OCI-LY7 (cell line): Measurements from ENCODE around the gene SLC2A5. TPM values are rescaled to one million over a fixed set of nuclear protein-coding genes. Genes with fewer than 3 reads are reported as not detected.
"Not testable (repeated sequence)": the region's sequence is repeated elsewhere in the genome, so short reads cannot be mapped to it uniquely, and the experiment has no call there.

Source experiments
- BruUV-seq: library from RNA; stranded (reverse); fragments of 400-500 nt; replicated peaks from 2 replicates; lab custom pipeline; 2021; lab: Mats Ljungman, UMichigan
- CTCF ChIA-PET: fragments of 300-600 bp; sonication (Branson Sonifier 250); formaldehyde crosslinking; loops from one replicate; lab custom pipeline; 2022; ENCODE audit warnings: antibody characterized with exemption; ENCODE audit not compliant: unreplicated experiment; lab: Charles Lee
- POLR2A ChIA-PET: fragments of 300-600 bp; sonication (Branson Sonifier 250); formaldehyde crosslinking; loops from one replicate; lab custom pipeline; 2022; ENCODE audit warnings: antibody characterized with exemption; lab: Charles Lee
- DNase-seq: peaks from one replicate; pipeline ENCODE4 v3.0.0-alpha.2; 2015; ENCODE audit warnings: low spot score
- H2AFZ ChIP-seq: fragments of 200-600 bp; sonication (generic), shearing (Covaris generic); 2 replicates; pipeline ENCODE4 v1.6.1; 2014; ENCODE audit warnings: mild to moderate bottlenecking, antibody characterized with exemption, low read length, moderate library complexity
- H3K27ac ChIP-seq: fragments of 200-600 bp; sonication (generic); 2 replicates; pipeline ENCODE4 v1.5.1; 2014; ENCODE audit warnings: mixed run types, low read depth, mild to moderate bottlenecking, moderate library complexity, low read length, inconsistent platforms; ENCODE audit not compliant: poor library complexity, severe bottlenecking
- H3K36me3 ChIP-seq: fragments of 200-600 bp; sonication (generic); 2 replicates; pipeline ENCODE4 v1.6.1; 2014; ENCODE audit warnings: mild to moderate bottlenecking, antibody characterized with exemption, low read length, moderate library complexity, mixed read lengths; ENCODE audit not compliant: insufficient read depth
- H3K4me1 ChIP-seq: fragments of 200-600 bp; sonication (generic); 2 replicates; pipeline ENCODE4 v1.5.1; 2014; ENCODE audit warnings: mild to moderate bottlenecking, low read length; ENCODE audit not compliant: insufficient read depth, poor library complexity, severe bottlenecking
- H3K4me2 ChIP-seq: fragments of 200-600 bp; sonication (generic); 2 replicates; pipeline ENCODE4 v1.6.1; 2014; ENCODE audit warnings: mild to moderate bottlenecking, low read length
- H3K4me3 ChIP-seq: fragments of 200-600 bp; sonication (generic); 2 replicates; pipeline ENCODE4 v1.5.1; 2014; ENCODE audit warnings: mild to moderate bottlenecking, low read depth, low read length; ENCODE audit not compliant: poor library complexity, severe bottlenecking
- H3K79me2 ChIP-seq: fragments of 200-600 bp; sonication (generic); 2 replicates; pipeline ENCODE4 v1.6.1; 2016; ENCODE audit warnings: low read depth, mild to moderate bottlenecking, low read length, moderate library complexity, mixed read lengths; ENCODE audit not compliant: insufficient read depth
- H3K9me2 ChIP-seq: fragments of 200-600 bp; sonication (generic); 2 replicates; pipeline ENCODE4 v1.6.1; 2016; ENCODE audit warnings: mild to moderate bottlenecking, low read length, mixed read lengths; ENCODE audit not compliant: insufficient read depth
- H3K9me3 ChIP-seq: fragments of 200-600 bp; sonication (generic); 2 replicates; pipeline ENCODE4 v1.6.1; 2014; ENCODE audit warnings: mild to moderate bottlenecking, mixed run types, low read length, mixed read lengths
- H4K20me1 ChIP-seq: fragments of 200-600 bp; sonication (generic); 2 replicates; pipeline ENCODE4 v1.6.1; 2014; ENCODE audit warnings: mild to moderate bottlenecking, antibody characterized with exemption, low read length, moderate library complexity, mixed read lengths; ENCODE audit not compliant: insufficient read depth
- CTCF ChIP-seq: fragments of 200-600 bp; sonication (generic); conservative IDR thresholded peaks from 2 replicates; pipeline ENCODE4 v1.5.1; 2014; ENCODE audit warnings: mild to moderate bottlenecking, antibody characterized with exemption, low read length, moderate library complexity, mixed read lengths
- EZH2phosphoT487 ChIP-seq: fragments of 200-600 bp; sonication (generic); IDR thresholded peaks from 2 replicates; pipeline ENCODE4 v1.6.1; 2018; ENCODE audit warnings: low read depth, borderline replicate concordance, mild to moderate bottlenecking, mixed run types, antibody characterized with exemption, low read length, moderate library complexity, mixed read lengths
- intact Hi-C: fragments of 100-400 bp; cut with micrococcal nuclease; formaldehyde crosslinking; loops from one replicate; pipeline ENCODE4 v1.10.0; 2022; ENCODE audit not compliant: unreplicated experiment
- total RNA-seq, 2 experiments: library from RNA; depleted of rRNA in 1 of 2; stranded (reverse); fragments of >200 nt in 1 of 2; shearing (Covaris generic) in 1 of 2; gene quantifications; 2 replicates each; pipeline ENCODE4 v1.2.3, GENCODE V29; 2014 to 2022

Gene SLC2A5
- total RNA-seq, 2 experiments from 2014 or later = 112 to 183 TPM

GRCh38 chr1:9099555-9099954 lies 30.1 kb upstream of the SLC2A5 start:
- ChIA-PET POLR2A (interaction anchor here (0.5 kb wide), 1 partner anchor 18 kb away, joined by 5 read pairs; no protein-coding TSS in a partner anchor), CTCF (no interaction called here)
- BruUV-seq = no TSS peak
- TF ChIP-seq EZH2phosphoT487 = no peak
- no peak for TF ChIP-seq CTCF
- Histone ChIP-seq H3K27ac (no peak overlapping the region), H3K4me3 (no peak overlapping the region), H3K9me2 (no peaks in the 10 kb centered on the region), H3K9me3 (peaks cover 23% of the 10 kb centered on the region), H3K4me2 (no peak overlapping the region), H3K79me2 (no peaks in the 10 kb centered on the region), H3K36me3 (no peaks in the 10 kb centered on the region; the same call in 1 of the 2 replicates), H3K4me1 (peaks cover 35% of the 10 kb centered on the region), H4K20me1 (no peaks in the 10 kb centered on the region), H2AFZ (no peak overlapping the region)
- intact Hi-C loops = no loop called here
- no peak for DNase-seq

- Histone ChIP-seq H3K4me2 (no peak overlapping the region), H3K9me2 (no peaks in the 10 kb centered on the region), H2AFZ (no peak overlapping the region), H3K79me2 (no peaks in the 10 kb centered on the region), H3K36me3 (no peaks in the 10 kb centered on the region; the same call in 1 of the 2 replicates), H3K4me3 (no peak overlapping the region), H3K9me3 (peaks cover 23% of the 10 kb centered on the region), H3K27ac (no peak overlapping the region), H4K20me1 (no peaks in the 10 kb centered on the region), H3K4me1 (peaks cover 35% of the 10 kb centered on the region)
- ChIA-PET CTCF (no interaction called here), POLR2A (interaction anchor here (1.0 kb wide), 1 partner anchor 18 kb away, joined by 3 read pairs; no protein-coding TSS in a partner anchor)
- DNase-seq = no peak
- TF ChIP-seq CTCF (no peak), EZH2phosphoT487 (no peak)
- intact Hi-C loops = no loop called here
- no TSS peak for BruUV-seq
Observed at GRCh38 chr1:9097947-9098705, 28.7 kb upstream of the SLC2A5 start.

GRCh38 chr1:9095818-9096217 lies 26.4 kb upstream of the SLC2A5 start:
- no peak overlapping the region for H2AFZ ChIP-seq
- DNase-seq = no peak
- peaks cover 13% of the 10 kb centered on the region for H3K4me1 ChIP-seq
- H3K9me2 ChIP-seq = no peaks in the 10 kb centered on the region
- no peaks in the 10 kb centered on the region for H4K20me1 ChIP-seq
- H3K27ac ChIP-seq = no peak overlapping the region
- H3K4me3 ChIP-seq = no peak overlapping the region
- no TSS peak for BruUV-seq
- TF ChIP-seq EZH2phosphoT487 (no peak), CTCF (no peak)
- H3K4me2 ChIP-seq = no peak overlapping the region
- H3K36me3 ChIP-seq = no peaks in the 10 kb centered on the region; the same call in 1 of the 2 replicates
- POLR2A ChIA-PET = no interaction called here
- CTCF ChIA-PET = no interaction called here
- peaks cover 23% of the 10 kb centered on the region for H3K9me3 ChIP-seq
- H3K79me2 ChIP-seq = no peaks in the 10 kb centered on the region
- intact Hi-C loops = no loop called here

- H3K36me3 ChIP-seq, H3K9me2 ChIP-seq, intact Hi-C loops, DNase-seq, H3K27ac ChIP-seq, H3K4me2 ChIP-seq, H2AFZ ChIP-seq, H4K20me1 ChIP-seq, H3K79me2 ChIP-seq, H3K4me1 ChIP-seq, BruUV-seq, H3K4me3 ChIP-seq: not testable (repeated sequence)
- H3K9me3 ChIP-seq = peaks cover 33% of the 10 kb centered on the region
- POLR2A ChIA-PET = interaction anchor here (0.9 to 1.9 kb wide), 2 partner anchors 10 to 13 kb away, joined by 3 to 4 read pairs; no protein-coding TSS in a partner anchor
- CTCF ChIA-PET = interaction anchor here (0.7 to 1.0 kb wide), 2 partner anchors 16 to 30 kb away, joined by 3 to 4 read pairs; no protein-coding TSS in a partner anchor
Observed at GRCh38 chr1:9093996-9094595, 24.7 kb upstream of the SLC2A5 start.
